Umbilical cord (tissue), 2 donors: ENCODE data around the gene GATD1. TPM values are rescaled to one million over a fixed set of nuclear protein-coding genes. Genes with fewer than 3 reads are reported as not detected.

Experiments
- DNase-seq: peaks from one replicate; pipeline ENCODE4 v3.0.0-alpha.2; 2015; ENCODE audit warnings: low spot score
- total RNA-seq: library from RNA; depleted of rRNA; stranded (reverse); fragments of >200 nt; gene quantifications from one replicate; pipeline ENCODE4 v1.2.3, GENCODE V29; 2014; ENCODE audit warnings: low replicate concordance; ENCODE audit not compliant: insufficient read depth

The GATD1 gene
- total RNA-seq, 1 donor from 2014 or later = 26.2 TPM

- DNase-seq = no peak
Measured at GRCh38 chr11:727281-727701, 50.0 kb downstream of the GATD1 start.

DNA sequence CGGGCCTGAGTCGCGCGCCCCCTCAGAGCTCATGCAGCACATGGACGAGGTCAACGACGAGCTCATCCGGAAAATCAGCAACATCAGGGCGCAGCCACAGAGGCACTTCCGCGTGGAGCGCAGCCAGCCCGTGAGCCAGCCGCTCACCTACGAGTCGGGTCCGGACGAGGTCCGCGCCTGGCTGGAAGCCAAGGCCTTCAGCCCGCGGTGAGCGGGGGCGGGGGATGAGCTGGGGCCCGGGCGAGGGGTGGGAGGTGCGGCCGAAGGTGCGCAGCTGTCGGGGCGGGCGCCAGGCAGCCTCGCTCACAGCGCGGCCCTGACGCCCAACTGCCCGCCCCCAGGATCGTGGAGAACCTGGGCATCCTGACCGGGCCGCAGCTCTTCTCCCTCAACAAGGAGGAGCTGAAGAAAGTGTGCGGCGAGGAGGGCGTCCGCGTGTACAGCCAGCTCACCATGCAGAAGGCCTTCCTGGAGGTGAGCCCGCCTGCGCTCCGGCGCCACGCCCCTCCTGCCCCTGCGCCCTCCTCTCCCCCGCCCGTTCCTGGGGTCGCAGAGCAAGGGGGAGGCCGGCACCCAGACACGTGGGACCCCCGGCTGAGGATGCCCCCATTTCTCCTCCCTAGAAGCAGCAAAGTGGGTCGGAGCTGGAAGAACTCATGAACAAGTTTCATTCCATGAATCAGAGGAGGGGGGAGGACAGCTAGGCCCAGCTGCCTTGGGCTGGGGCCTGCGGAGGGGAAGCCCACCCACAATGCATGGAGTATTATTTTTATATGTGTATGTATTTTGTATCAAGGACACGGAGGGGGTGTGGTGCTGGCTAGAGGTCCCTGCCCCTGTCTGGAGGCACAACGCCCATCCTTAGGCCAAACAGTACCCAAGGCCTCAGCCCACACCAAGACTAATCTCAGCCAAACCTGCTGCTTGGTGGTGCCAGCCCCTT is 50.7 kb downstream of the GATD1 start:
- peak; percentile 60 for DNase-seq

DNA sequence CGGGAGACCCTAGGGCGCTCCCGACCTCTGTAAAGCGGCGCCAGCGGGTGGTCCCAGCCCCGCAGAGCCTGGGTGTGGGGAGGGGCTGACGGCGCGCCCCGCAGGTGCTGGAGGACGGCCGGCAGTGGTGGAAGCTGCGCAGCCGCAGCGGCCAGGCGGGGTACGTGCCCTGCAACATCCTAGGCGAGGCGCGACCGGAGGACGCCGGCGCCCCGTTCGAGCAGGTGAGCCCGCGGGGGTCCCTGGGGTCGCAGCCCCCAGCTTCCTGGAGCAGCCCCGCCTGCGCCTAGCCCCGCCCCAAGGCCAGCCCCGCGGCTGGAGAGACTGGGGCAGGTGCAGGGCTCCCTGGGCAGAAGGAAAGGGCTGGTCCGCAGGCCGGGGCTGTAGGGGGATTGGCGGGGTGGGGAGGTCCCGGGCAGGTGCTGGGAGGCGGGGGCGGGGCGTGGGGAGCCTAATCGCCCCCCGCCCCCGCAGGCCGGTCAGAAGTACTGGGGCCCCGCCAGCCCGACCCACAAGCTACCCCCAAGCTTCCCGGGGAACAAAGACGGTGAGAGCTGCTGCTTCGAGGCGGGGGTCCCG is 51.6 kb downstream of the GATD1 start:
- DNase-seq = no peak

GRCh38 chr11:724778-725386 is 52.4 kb downstream of the GATD1 start:
- DNase-seq = no peak

DNA sequence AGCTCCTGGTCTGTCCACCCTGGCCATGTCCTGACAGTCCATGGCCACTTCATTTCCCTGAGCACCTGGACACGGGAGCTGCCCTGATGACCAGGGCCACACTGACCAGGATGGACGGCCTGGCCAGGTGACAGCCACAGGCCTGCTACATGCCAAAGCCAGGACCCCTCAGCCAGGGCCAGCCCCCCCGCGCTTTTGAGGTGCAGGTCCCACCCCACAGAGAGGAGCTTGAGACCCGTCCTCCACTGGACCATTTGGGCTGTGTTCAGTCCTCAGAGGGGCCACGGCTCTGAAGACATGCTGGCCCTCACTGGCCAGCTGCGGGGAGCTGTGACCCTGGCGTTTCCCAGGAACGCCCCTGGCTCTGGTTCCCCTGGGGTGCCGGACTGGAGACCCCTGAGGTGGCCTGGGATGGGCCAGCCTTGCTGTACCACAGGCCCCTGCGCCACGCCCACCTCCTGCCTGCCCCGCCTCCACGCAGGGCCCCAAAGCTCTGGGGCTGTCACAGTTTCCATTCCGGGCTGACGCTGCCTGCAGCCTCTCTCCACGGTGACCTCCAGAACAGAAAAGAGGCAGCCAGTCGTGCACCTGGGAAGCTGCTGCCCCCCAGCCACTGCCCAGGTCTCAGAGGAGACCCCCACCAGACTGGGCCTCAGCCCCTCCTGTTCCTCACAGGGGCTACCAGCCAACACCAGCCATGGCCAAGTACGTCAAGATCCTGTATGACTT is 53.1 kb downstream of the GATD1 start:
- DNase-seq = no peak

DNA sequence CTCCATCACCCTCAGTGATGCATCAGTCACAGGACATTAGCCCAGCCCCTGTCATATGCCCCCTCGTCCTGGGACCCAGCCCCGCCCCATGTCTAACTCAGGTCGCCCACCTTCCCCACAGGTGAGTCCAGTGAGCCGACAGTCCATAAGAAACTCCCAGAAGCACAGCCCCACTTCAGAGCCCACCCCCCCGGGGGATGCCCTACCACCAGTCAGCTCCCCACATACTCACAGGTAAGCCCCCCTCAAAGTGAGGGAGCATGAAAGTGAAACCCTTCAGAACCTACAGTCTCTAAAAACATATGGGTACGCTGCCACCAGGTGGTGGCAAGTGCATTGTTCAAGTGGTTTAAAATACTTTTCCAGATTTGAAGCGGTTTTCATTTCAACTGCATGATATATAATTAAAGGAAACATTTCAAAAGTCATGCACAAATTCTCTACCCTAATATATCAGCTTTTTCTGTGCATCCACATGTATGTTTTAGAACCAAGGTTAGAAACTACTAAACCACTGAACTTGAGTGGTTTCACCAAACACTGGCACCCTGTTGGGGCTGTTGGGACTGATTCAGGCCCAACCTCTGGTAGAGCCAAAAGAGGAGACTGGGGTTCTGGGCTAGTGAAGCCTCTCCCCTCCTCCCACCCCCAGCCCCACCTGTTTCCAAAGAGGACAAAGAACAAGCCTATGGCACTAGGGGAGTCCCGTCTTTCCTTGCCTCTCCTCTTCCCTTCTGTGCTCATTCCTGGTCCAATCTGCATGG is 54.0 kb downstream of the GATD1 start:
- DNase-seq = peak; percentile 46

DNA sequence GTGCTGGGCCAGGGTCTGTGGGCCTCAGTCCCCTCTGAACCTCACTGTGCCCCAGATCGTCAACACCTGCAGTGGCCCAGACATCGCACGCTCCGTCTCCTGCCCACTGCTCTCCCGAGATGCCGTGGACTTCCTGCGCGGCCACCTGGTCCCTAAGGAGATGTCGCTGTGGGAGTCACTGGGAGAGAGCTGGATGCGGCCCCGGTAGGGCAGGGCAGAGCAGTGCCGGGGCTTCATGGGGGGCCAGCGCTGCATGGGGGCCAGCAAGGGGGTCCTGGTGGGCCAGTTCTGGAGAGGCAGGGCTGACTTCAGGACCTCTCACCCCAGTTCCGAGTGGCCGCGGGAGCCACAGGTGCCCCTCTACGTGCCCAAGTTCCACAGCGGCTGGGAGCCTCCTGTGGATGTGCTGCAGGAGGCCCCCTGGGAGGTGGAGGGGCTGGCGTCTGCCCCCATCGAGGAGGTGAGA is 54.9 kb downstream of the GATD1 start:
- DNase-seq = no peak

DNA sequence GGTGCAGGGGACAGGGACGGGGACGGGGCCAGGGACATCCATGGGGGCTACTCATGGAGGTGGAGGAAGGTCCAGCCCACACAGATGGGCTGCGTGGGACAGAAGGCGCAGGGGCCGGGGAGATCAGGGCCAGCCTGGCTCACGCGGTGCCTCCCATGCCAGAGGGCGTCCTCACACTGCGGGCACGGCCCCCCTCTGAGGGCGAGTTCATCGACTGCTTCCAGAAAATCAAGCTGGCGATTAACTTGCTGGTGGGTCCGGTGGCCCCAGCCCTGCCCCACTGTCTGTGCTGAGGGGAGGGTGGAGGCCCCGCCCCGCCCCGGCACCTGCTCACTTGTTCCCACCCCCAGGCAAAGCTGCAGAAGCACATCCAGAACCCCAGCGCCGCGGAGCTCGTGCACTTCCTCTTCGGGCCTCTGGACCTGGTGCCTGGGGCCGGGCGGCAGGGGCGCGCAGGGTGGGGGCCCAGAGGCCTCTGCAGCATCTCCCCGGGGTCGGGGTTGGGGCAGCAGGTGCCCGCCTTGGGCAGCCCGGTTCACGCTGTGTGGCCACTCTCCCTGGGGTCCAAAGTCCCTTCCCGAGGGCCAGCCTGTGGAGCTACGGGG is 55.4 kb downstream of the GATD1 start:
- no peak for DNase-seq

- DNase-seq = no peak
Measured at GRCh38 chr11:721247-721740, 56.0 kb downstream of the GATD1 start.

- no peak for DNase-seq
Measured at GRCh38 chr11:720642-721246, 56.5 kb downstream of the GATD1 start.

GRCh38 chr11:720017-720641 is 57.2 kb downstream of the GATD1 start:
- no peak for DNase-seq

DNA sequence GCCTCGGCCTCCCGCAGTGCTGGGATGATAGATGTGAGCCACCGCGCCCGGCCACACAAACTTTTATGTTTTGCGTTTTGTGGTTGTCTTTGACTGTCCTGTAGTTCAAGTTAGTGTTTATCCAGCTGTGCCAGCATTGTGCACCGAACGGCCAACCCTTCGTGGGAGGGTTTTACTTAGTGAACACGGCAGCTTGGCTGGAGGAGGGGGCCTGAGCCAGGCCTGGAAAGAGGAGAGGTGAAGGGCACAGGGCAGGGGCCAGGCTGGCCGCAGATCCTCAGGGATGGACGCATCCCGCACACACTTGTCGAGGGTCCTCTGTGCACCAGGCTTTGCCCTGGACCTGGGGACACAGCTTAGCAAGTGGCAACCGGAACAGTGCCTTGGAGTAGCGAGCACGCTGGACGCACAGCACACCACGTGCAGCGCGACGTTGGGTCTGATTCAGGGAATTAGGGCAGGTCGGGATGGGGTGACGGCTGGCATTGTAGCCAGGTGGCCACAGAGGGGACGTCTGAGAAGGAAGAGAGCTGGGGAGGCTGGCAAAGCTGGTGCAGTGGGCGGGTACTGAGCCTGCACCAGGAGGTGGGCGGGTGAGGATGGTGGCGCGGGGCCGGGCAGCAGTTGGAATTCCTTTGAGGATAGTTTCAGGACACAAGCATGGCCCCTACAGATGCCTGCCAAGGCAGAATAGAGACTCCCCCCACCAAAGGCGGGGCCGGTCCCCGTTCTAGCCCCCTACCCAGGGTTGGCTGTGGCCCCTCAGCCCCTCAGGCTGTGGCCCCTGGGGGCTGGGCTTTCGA is 57.9 kb downstream of the GATD1 start:
- DNase-seq = no peak

Other genes with a start within 250 kb of the GATD1 start
- gene HRAS, start 241.9 kb downstream of the GATD1 start, total RNA-seq = 46.5 TPM
- gene LRRC56, start 240.0 kb downstream of the GATD1 start, total RNA-seq = not detected
- gene LMNTD2, start 216.7 kb downstream of the GATD1 start, total RNA-seq = 0.48 TPM
- 1.7 TPM for gene RASSF7, start 216.5 kb downstream of the GATD1 start, total RNA-seq
- 31.5 TPM for gene PHRF1, start 201.0 kb downstream of the GATD1 start, total RNA-seq
- gene IRF7, start 161.5 kb downstream of the GATD1 start, total RNA-seq = 16.6 TPM
- not detected for gene CDHR5, start 152.5 kb downstream of the GATD1 start, total RNA-seq
- gene SCT, start 150.3 kb downstream of the GATD1 start, total RNA-seq = not detected
- not detected for gene DRD4, start 140.2 kb downstream of the GATD1 start, total RNA-seq
- gene DEAF1, start 82.3 kb downstream of the GATD1 start, total RNA-seq = 54.9 TPM
- gene TMEM80, start 81.7 kb downstream of the GATD1 start, total RNA-seq = 7.7 TPM
- gene EPS8L2, start 71.3 kb downstream of the GATD1 start, total RNA-seq = 28.6 TPM
- gene TALDO1, start 30.0 kb downstream of the GATD1 start, total RNA-seq = 76.1 TPM
- 1.4 TPM for gene CEND1, start 12.6 kb upstream of the GATD1 start, total RNA-seq
- 2.2 TPM for gene SLC25A22, start 20.8 kb upstream of the GATD1 start, total RNA-seq
- 19.3 TPM for gene PIDD1, start 27.7 kb upstream of the GATD1 start, total RNA-seq
- gene RPLP2, start 32.5 kb upstream of the GATD1 start, total RNA-seq = 439 TPM
- gene PNPLA2, start 41.4 kb upstream of the GATD1 start, total RNA-seq = 6.7 TPM
- 3.1 TPM for gene CRACR2B, start 50.4 kb upstream of the GATD1 start, total RNA-seq
- gene CD151, start 55.5 kb upstream of the GATD1 start, total RNA-seq = 159 TPM
- 14.0 TPM for gene POLR2L, start 65.0 kb upstream of the GATD1 start, total RNA-seq
- gene TSPAN4, start 65.4 kb upstream of the GATD1 start, total RNA-seq = 43.8 TPM
- gene CHID1, start 133.3 kb upstream of the GATD1 start, total RNA-seq = 69.6 TPM
- gene AP2A2, start 148.4 kb upstream of the GATD1 start, total RNA-seq = 24.1 TPM